ENCODE data around the gene GLIS1. TPM values are rescaled to one million over a fixed set of nuclear protein-coding genes. Genes with fewer than 3 reads are reported as not detected.

GLIS1 gene
- total RNA-seq, 1 donor from 2014 or later: not detected

GRCh38 chr1:53545663-53546408 lies 193.1 kb downstream of the GLIS1 start:
- no peak for DNase-seq

- no peak for DNase-seq
Observed at GRCh38 chr1:53544728-53545515, 194.0 kb downstream of the GLIS1 start.

GRCh38 chr1:53543778-53544695 lies 194.9 kb downstream of the GLIS1 start:
- no peak for DNase-seq

- DNase-seq: no peak
Observed at GRCh38 chr1:53543130-53543777, 195.7 kb downstream of the GLIS1 start.

- DNase-seq: no peak
Observed at GRCh38 chr1:53542551-53542950, 196.4 kb downstream of the GLIS1 start.

- no peak for DNase-seq
Observed at GRCh38 chr1:53541761-53542550, 197.0 kb downstream of the GLIS1 start.

GRCh38 chr1:53541263-53541625 lies 197.7 kb downstream of the GLIS1 start:
- DNase-seq: no peak

GRCh38 chr1:53540604-53541262 lies 198.2 kb downstream of the GLIS1 start:
- no peak for DNase-seq

- DNase-seq: no peak
Observed at GRCh38 chr1:53539711-53540603, 199.0 kb downstream of the GLIS1 start.

GRCh38 chr1:53539226-53539625 lies 199.7 kb downstream of the GLIS1 start:
- no peak for DNase-seq

GRCh38 chr1:53536606-53537005 lies 202.4 kb downstream of the GLIS1 start:
- no peak for DNase-seq

GRCh38 chr1:53535846-53536245 lies 203.1 kb downstream of the GLIS1 start:
- no peak for DNase-seq

GRCh38 chr1:53535226-53535625 lies 203.7 kb downstream of the GLIS1 start:
- DNase-seq: no peak

- DNase-seq: no peak
Observed at GRCh38 chr1:53532912-53533311, 206.1 kb downstream of the GLIS1 start.

- DNase-seq: no peak
Observed at GRCh38 chr1:53532377-53532776, 206.6 kb downstream of the GLIS1 start.

GRCh38 chr1:53530550-53530949 lies 208.4 kb downstream of the GLIS1 start:
- no peak for DNase-seq

- DNase-seq: no peak
Observed at GRCh38 chr1:53529555-53529954, 209.4 kb downstream of the GLIS1 start.

- DNase-seq: no peak
Observed at GRCh38 chr1:53527368-53527767, 211.6 kb downstream of the GLIS1 start.

GRCh38 chr1:53526451-53527101 lies 212.4 kb downstream of the GLIS1 start:
- DNase-seq: no peak
